ENCODE data around the gene ARHGAP9. TPM values are rescaled to one million over a fixed set of nuclear protein-coding genes. Genes with fewer than 3 reads are reported as not detected.

The ARHGAP9 gene
- total RNA-seq, 1 donor from 2014 or later, result 37.7 TPM

GRCh38 chr12:57473392-57473791 is 6.3 kb downstream of the ARHGAP9 start:
- Histone ChIP-seq H3K27ac (no peak overlapping the region), H3K27me3 (peaks cover 42% of the 10 kb centered on the region), H3K4me1 (peaks cover 23% of the 10 kb centered on the region), H3K4me3 (no peak overlapping the region), H3K36me3 (peaks cover 4% of the 10 kb centered on the region), H3K9me3 (no peaks in the 10 kb centered on the region)
- ATAC-seq (no peak), DNase-seq (no peak)
- TF ChIP-seq CTCF (IDR thresholded peaks at IDR 0.05), result no peak
- intact Hi-C loops (cut with DNase I), result no loop called here

- peaks cover 42% of the 10 kb centered on the region for H3K27me3 ChIP-seq
- peaks cover 23% of the 10 kb centered on the region for H3K4me1 ChIP-seq
- DNase-seq, result no peak
- H3K9me3 ChIP-seq, result no peaks in the 10 kb centered on the region
- H3K36me3 ChIP-seq, result peaks cover 4% of the 10 kb centered on the region
- H3K4me3 ChIP-seq, result no peak overlapping the region
- no peak for TF ChIP-seq CTCF (IDR thresholded peaks at IDR 0.05)
- ATAC-seq, result no peak
- intact Hi-C loops (cut with DNase I), result no loop called here
- no peak overlapping the region for H3K27ac ChIP-seq
Observed at GRCh38 chr12:57472391-57472790, 7.3 kb downstream of the ARHGAP9 start.

- intact Hi-C loops (cut with DNase I), result no loop called here
- Histone ChIP-seq H3K36me3 (peaks cover 4% of the 10 kb centered on the region), H3K27me3 (peaks cover 42% of the 10 kb centered on the region), H3K4me1 (peaks cover 23% of the 10 kb centered on the region), H3K27ac (no peak overlapping the region), H3K9me3 (no peaks in the 10 kb centered on the region), H3K4me3 (no peak overlapping the region)
- ATAC-seq (no peak), DNase-seq (peak; percentile 18)
- TF ChIP-seq CTCF (IDR thresholded peaks at IDR 0.05), result no peak
Observed at GRCh38 chr12:57471661-57472060, 8.0 kb downstream of the ARHGAP9 start.

DNA sequence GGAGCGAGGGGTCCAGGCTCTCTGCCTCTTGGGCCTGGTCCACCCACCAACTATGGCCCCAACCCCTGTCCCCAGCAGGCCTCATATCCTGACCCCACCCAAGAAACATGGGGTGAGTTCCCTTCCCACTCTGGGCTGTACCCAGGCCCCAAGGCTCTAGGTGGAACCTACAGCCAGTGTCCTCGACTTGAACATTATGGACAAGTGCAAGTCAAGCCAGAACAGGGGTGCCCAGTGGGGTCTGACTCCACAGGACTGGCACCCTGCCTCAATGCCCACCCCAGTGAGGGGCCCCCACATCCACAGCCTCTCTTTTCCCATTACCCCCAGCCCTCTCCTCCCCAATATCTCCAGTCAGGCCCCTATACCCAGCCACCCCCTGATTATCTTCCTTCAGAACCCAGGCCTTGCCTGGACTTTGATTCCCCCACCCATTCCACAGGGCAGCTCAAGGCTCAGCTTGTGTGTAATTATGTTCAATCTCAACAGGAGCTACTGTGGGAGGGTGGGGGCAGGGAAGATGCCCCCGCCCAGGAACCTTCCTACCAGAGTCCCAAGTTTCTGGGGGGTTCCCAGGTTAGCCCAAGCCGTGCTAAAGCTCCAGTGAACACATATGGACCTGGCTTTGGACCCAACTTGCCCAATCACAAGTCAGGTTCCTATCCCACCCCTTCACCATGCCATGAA is 8.6 kb downstream of the ARHGAP9 start:
- intact Hi-C loops (cut with DNase I), result no loop called here
- Histone ChIP-seq H3K27me3 (peaks cover 37% of the 10 kb centered on the region), H3K4me3 (no peak overlapping the region)

DNA sequence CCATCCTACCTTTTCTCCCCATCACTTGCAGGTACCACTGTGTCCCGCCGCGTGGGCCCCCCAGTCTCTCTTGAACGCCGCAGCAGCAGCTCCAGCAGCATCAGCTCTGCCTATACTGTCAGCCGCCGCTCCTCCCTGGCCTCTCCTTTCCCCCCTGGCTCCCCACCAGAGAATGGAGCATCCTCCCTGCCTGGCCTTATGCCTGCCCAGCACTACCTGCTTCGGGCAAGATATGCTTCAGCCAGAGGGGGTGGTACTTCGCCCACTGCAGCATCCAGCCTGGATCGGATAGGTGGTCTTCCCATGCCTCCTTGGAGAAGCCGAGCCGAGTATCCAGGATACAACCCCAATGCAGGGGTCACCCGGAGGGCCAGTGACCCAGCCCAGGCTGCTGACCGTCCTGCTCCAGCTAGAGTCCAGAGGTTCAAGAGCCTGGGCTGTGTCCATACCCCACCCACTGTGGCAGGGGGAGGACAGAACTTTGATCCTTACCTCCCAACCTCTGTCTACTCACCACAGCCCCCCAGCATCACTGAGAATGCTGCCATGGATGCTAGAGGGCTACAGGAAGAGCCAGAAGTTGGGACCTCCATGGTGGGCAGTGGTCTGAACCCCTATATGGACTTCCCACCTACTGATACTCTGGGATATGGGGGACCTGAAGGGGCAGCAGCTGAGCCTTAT is 9.2 kb downstream of the ARHGAP9 start:
- peaks cover 13% of the 10 kb centered on the region for H3K4me1 ChIP-seq
- H3K9me3 ChIP-seq, result no peaks in the 10 kb centered on the region
- H3K36me3 ChIP-seq, result peaks cover 4% of the 10 kb centered on the region
- no peak for TF ChIP-seq CTCF (IDR thresholded peaks at IDR 0.05)
- DNase-seq, result no peak
- no peak overlapping the region for H3K4me3 ChIP-seq
- ATAC-seq, result no peak
- H3K27me3 ChIP-seq, result peaks cover 31% of the 10 kb centered on the region
- intact Hi-C loops (cut with DNase I), result no loop called here
- no peak overlapping the region for H3K27ac ChIP-seq

More for the DNA sequence above, 8.6 kb downstream of the ARHGAP9 start:
- Histone ChIP-seq H3K27ac (no peak overlapping the region), H3K9me3 (no peaks in the 10 kb centered on the region), H3K4me1 (peaks cover 20% of the 10 kb centered on the region), H3K36me3 (peaks cover 4% of the 10 kb centered on the region)
- DNase-seq (no peak), ATAC-seq (no peak)
- TF ChIP-seq CTCF (IDR thresholded peaks at IDR 0.05), result no peak
